Erythroblast (primary cell): ENCODE data around the gene JMJD8.

ENCODE experiments used
- DNase-seq, 2 experiments: peaks; one replicate each; lab custom pipeline; 2025; lab: John Stamatoyannopoulos, UW
- GATA1 ChIP-seq: IDR thresholded peaks from 2 replicates; pipeline ENCODE4 v1.6.1; 2011; ENCODE audit warnings: low read depth, mild to moderate bottlenecking, control low read depth, low read length, moderate library complexity
- POLR2A ChIP-seq: IDR thresholded peaks from 2 replicates; pipeline ENCODE4 v1.6.1; 2011; ENCODE audit warnings: mild to moderate bottlenecking, low read length

The JMJD8 gene

DNA sequence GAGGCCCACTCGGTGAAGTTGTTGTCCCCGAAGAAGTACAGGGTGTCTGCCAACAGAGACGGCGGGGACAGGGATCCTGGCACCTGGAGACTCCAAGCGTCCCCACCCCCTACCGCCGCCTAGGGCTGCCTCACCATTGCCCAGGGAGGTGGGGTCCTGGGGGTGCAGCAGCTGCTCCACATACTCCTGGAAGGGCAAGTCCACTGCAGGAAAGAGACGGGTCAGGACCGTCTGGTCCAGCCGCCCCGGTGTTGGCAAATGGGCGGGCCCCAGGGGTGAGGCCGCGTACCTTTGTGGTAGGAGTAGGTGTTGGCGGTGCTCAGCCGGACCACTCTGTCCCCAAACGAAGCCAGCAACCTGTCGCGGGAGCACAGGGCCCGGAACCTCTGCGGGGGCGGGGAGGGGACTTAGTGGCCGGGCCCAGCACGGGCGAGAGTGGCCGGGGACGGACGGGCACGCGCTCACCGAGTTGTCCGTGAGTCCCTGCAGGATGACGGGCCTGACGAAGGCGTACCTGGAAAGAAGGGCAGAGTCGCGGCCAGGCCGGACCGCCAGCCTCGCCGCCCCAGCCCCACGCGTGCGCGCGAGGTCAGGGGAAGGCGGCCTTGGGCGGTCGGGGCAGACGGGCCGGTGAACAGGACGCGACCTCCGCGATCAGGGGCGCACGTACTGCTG, 601 bp downstream of the JMJD8 start:
- TF ChIP-seq POLR2A (no peak), GATA1 (no peak)
- DNase-seq = peak in 1 of 2 experiments; percentile 62

DNA sequence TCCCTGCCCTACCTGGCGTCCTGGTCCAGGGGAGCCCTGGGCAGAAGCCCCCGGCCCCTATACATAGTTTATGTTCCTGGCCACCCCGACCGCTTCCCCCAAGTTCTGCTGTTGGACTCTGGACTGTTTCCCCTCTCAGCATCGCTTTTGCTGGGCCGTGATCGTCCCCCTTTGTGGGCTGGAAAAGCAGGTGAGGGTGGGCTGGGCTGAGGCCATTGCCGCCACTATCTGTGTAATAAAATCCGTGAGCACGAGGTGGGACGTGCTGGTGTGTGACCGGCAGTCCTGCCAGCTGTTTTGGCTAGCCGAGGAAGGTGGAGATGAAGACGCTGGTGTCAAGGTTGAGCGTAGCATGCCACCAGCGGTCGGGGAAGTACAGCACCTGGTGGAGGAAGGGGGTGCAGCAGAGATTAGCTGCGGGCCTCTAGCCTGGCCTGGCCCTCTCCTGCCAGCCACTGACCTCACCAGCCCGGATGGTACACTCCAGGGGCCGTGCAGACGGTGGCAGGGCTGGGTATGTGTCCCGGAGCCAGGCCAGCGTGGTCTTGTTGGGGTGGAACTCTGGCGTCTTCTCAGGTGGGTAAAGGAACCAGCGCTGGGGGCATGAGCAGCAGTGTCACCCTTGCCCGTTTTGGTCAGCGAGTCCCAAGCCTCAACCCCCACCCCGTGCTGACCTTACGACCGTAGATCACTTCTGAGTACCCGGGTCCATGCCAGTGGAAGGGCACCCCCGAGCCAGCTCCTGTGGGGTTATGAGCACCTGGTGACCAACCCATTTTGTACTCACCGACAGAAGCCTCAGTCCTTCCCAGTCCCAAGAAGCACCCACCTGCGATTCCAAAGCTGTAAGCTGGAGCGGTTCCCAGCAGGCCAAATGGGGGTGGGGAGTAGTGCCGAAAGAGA, 1.4 kb downstream of the JMJD8 start:
- DNase-seq = no peak
- TF ChIP-seq POLR2A (no peak), GATA1 (no peak)

DNA sequence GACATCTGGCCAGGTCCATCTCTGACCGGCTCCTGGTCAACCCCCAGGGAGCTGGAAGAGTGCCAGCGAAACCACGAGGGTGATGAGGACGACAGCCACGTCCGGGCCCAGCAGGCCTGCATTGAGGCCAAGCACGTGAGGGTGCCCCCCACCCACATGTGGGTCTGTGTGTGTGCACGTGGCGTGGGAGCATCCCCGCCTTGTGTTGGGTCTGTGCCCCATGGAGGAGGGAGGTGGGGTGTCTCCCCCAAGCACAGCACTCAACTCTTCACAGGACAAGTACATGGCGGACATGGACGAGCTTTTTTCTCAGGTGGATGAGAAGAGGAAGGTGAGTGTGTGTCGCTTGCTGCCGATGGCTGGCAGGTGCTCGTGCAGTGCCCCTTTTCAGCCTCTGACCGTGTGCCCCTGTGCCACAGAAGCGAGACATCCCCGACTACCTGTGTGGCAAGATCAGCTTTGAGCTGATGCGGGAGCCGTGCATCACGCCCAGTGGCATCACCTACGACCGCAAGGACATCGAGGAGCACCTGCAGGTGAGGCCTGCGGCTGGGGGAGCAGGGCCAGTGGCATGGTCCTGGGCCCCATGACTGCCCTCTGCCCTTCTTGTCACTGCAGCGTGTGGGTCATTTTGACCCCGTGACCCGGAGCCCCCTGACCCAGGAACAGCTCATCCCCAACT, 2.2 kb downstream of the JMJD8 start:
- peak in 1 of 2 experiments; percentile 29 for DNase-seq
- TF ChIP-seq GATA1 (no peak), POLR2A (no peak)

DNA sequence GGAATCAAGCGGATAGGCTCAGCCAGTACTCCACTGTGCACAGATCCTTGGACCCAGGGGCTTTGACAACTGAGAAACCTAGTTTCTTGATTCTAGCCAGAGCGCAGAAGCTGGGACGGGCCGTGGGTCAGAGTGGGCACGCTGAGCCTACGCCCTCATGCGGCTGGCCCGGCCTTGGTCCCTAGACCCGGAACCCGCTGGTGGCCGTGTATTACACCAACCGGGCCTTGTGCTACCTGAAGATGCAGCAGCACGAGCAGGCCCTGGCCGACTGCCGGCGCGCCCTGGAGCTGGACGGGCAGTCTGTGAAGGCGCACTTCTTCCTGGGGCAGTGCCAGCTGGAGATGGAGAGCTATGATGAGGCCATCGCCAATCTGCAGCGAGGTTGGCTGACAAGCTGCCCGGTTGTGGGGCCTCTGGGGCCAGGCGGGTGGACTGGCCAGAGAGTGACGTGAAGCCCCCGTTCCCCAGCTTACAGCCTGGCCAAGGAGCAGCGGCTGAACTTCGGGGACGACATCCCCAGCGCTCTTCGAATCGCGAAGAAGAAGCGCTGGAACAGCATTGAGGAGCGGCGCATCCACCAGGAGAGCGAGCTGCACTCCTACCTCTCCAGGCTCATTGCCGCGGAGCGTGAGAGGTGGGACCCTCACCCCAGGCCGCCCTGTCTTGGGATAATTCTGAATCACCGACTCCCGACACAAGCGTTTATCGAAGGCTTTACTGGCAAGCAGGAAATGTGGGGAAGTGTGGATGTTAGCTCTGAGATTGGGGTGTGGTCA, 3.0 kb downstream of the JMJD8 start:
- TF ChIP-seq POLR2A (no peak), GATA1 (no peak)
- peak; percentile 65 to 68 for DNase-seq

DNA sequence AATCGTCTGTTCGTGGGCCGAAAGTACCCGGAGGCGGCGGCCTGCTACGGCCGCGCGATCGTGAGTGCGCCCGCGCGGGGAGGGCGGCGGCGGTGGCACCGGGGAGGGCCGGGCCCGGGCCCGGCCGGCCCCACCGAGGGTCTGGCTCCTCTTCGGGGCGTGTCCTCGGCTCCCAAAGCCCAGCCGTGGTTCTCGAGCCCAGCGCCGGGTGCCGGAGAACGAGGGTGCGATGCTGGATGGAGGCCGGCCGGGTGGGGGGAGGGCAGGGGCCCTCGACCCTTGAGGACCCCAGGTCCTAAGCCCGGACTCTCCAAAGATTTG, 3.5 kb downstream of the JMJD8 start:
- no peak for TF ChIP-seq GATA1
- TF ChIP-seq POLR2A = no peak

DNA sequence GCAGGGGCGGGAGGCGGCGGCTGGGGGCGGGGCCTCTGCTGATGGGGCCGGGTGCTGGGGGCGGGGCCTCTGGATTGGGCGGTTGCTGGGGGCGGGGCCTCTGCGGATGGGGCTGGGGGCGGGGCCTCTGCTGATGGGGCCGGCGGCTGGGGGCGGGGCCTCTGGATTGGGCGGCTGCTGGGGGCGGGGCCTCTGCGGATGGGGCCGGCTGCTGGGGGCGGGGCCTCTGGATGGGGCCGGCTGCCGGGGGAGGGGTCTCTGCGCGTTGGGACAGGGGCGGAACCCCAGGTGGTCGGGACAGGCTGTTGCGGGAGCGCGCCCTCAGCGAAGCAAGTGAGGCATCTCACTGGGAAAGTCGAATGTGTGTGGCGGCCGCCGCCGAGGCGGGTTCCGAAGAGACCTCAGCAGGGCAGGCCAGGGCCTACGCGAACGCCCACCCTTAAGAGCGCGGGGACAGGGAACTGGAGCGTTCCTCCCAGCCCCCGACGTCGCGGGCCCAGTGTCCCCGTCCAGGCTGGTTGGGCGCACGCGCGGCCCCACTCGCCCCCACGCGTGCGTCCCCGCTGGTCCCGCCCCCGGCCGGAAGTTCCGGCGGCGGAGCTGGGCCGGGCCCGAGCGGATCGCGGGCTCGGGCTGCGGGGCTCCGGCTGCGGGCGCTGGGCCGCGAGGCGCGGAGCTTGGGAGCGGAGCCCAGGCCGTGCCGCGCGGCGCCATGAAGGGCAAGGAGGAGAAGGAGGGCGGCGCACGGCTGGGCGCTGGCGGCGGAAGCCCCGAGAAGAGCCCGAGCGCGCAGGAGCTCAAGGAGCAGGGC, 4.1 kb downstream of the JMJD8 start, which contains the start of gene STUB1:
STUB1 (plus strand) TSS at position 597 of the 811 bp plus-strand sequence; CDS start at position 713, 116 bp downstream.
- TF ChIP-seq GATA1 (no peak), POLR2A (peak; percentile 63)
- DNase-seq = peak; percentile 92 to 95

More for the DNA sequence above, 3.5 kb downstream of the JMJD8 start:
- no peak for DNase-seq

DNA sequence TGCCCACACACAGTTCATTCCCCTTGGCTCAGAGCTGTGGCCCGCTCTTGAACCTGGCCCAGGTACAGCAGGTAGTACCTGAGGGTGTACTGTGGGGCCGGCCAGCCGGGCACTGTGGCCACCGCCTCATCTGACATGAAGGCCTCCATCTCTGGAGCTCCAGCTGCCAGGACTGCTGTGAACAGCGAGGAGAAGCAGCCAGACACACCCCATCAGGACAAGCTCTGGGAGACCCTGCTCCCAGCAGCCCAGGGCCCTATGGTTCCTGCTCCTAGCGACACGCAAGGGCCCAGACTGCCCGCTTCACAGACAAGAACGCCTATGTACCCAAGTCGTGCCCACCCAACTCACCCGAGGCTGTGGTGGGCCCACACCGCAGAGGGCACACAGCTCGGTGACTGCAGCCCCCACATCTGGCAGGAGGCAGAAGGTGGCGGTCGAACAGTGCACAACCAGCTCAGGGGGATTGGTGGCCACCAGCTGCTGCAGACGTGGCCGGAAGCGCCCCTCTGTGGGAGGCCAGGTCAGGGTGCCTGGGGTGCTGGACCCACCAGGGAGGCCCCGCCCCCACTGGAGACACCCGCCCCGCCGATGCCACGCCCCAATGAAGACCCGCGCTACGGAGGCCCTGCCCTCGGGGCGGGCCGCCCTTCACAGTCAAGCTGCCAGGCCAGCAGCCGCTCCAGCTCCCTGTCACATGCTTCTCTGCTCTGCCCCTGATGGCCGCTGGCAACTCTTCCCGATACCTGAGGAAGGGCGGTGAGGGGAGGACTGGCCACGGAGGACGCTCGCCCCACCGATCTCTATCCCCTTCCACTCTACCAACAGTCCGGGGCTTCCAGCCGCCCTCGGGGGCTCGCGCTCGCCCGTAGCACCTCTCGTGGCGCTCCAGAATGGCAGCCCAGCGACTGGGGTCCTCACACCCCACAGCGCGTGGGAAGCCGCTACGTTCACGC, 5.0 kb downstream of the JMJD8 start:
- DNase-seq = peak; percentile 84 to 85
- TF ChIP-seq POLR2A = no peak
- TF ChIP-seq GATA1 = no peak

DNA sequence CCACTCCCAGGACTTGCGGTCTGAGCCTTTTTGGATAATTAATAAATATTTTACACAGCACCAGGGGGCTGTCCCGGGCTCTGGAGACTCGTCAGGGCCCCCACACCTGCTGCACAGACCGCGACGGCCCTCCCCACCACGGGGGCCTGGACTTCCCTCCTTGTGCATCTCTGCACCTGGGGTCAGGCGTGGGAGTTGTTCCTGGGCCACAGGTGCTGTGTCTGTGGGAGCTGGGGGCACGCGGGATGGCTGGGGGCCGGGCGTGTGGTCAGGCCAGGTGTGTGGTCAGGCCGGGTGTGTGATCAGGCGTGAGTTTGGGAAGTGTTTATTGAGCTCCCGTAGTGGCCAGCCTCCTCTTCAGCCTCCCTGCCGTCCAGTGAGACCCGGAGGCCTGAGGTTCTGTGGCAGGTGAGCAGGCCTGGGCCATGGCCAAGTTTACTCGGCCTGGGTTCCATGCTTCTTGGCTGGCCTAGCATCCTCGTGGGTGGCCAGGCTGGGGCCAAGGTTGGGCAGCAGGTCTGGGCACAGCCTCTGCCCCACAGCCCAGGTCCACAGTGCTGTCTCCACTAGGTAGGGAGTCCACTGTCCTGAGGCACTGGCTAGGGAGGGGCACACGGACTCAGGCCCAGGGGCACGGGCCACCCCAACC, 5.8 kb downstream of the JMJD8 start:
- TF ChIP-seq POLR2A (no peak), GATA1 (no peak)
- no peak for DNase-seq

DNA sequence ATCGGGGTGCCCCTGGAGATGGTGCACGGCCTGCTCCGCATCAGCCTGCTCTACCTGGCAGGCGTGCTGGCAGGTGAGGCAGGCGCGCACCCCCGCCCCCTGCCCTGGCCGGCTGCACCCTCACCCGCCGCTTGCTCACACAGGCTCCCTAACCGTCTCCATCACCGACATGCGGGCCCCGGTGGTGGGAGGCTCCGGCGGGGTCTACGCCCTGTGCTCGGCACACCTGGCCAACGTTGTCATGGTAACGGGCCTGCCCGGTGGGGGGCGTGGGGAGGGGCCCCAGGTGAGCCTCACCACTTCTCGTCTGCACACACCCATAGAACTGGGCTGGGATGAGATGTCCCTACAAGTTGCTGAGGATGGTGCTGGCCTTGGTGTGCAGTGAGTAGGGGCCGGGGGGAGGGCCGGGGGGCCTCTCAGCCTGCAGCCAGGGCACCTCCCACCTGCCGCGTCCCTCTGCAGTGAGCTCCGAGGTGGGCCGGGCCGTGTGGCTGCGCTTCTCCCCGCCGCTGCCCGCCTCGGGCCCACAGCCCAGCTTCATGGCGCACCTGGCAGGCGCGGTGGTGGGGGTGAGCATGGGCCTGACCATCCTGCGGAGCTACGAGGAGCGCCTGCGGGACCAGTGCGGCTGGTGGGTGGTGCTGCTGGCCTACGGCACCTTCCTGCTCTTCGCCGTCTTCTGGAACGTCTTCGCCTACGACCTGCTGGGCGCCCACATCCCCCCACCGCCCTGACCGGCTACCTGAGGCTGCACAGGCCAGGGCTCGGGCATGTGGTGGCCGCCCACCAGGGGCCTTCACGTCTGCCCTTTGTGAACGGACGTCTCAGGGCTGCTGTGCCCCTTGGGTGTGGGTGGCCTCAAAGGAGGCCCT, 6.6 kb downstream of the JMJD8 start:
- DNase-seq = no peak

DNA sequence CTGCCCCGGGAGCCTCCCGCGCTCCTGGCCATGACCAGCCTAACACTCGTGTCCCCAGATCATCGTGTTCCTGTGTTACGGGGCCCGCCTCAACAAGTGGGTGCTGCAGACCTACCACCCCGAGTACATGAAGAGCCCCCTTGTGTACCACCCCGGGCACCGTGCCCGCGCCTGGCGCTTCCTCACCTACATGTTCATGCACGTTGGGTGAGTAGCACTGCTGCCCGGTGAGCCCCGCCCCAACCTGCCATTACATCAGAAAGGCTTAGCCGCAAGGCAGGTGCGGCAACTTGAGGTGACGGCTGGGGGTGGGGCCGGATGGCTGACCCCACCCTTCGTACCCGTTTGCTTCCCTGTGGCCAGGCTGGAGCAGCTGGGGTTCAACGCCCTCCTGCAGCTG, 7.2 kb downstream of the JMJD8 start:
- DNase-seq = no peak
- TF ChIP-seq POLR2A (no peak), GATA1 (no peak)

More for the DNA sequence above, 6.6 kb downstream of the JMJD8 start:
- TF ChIP-seq GATA1 (no peak), POLR2A (no peak)
